ENCODE measurements around the gene BMAL2. TPM values are rescaled to one million over a fixed set of nuclear protein-coding genes. Genes with fewer than 3 reads are reported as not detected.

The BMAL2 gene
- total RNA-seq, 1 experiment from 2014 or later = 21.5 TPM

- Histone ChIP-seq H3K36me3 (ENCODE audit: control insufficient read depth in 1 of 2, insufficient read depth in 2 of 2, low read length in 2 of 2) (no peaks in the 10 kb centered on the region), H3K27me3 (ENCODE audit: insufficient read depth, low read length) (no peaks in the 10 kb centered on the region), H3K9me2 (ENCODE audit: insufficient read depth) (no peaks in the 10 kb centered on the region), H3K4me3 (replicated peaks in 1 of 2; ENCODE audit: low read depth in 1 of 2, low read length in 2 of 2) (0 out of 4 replicates have a peak overlapping the region, but pooled peaks of 1 of the 2 experiments have one; percentile 78), H4K20me1 (ENCODE audit: insufficient read depth) (no peaks in the 10 kb centered on the region), H2AFZ (ENCODE audit: low read depth, low read length, poor library complexity, severe bottlenecking) (no peak overlapping the region), H3K4me1 (ENCODE audit: control insufficient read depth in 1 of 2, insufficient read depth in 2 of 2, low read length in 2 of 2) (peaks cover 15 to 31% of the 10 kb centered on the region in 2 experiments), H3K9ac (ENCODE audit: low read length) (peak overlapping the region; percentile 70), H3K9me3 (ENCODE audit: control insufficient read depth in 1 of 2, insufficient read depth in 1 of 2, low read depth in 1 of 2, low read length in 2 of 2) (no peaks in the 10 kb centered on the region), H3K79me2 (ENCODE audit: insufficient read depth, low read length) (peaks cover 14% of the 10 kb centered on the region), H3K27ac (ENCODE audit: low read depth, low read length) (peak overlapping the region; percentile 55; the same call in 1 of the 2 replicates), H3K4me2 (ENCODE audit: low read length) (peak overlapping the region; percentile 95)
- TF ChIP-seq ZNF274 (IDR thresholded peaks at IDR 0.05; ENCODE audit: low read depth, low read length) (no peak), ELF1 (IDR thresholded peaks at IDR 0.05; ENCODE audit: borderline replicate concordance, low read depth) (no peak), FOSL1 (IDR thresholded peaks at IDR 0.05; ENCODE audit: low read depth) (no peak), JUND (IDR thresholded peaks at IDR 0.05) (no peak), ZFX (IDR thresholded peaks at IDR 0.05) (no peak)
- ChIA-PET RAD21 (ENCODE audit: low non-redundant PET in 1 of 2, low total read pairs in 2 of 2, uncharacterized antibody in 2 of 2, unreplicated experiment in 2 of 2) (no interaction called here), CTCF (interaction anchor here (0.6 to 1.1 kb wide), 3 partner anchors 25 to 511 kb away, joined by 3 to 5 read pairs (median 3); no protein-coding TSS in a partner anchor), POLR2A (no interaction called here)
- no TSS peak for BruUV-seq (replicated peaks)
- ATAC-seq (no peak), DNase-seq (ENCODE audit: low read depth, low spot score) (no peak)
- intact Hi-C loops (cut with micrococcal nuclease) = no loop called here
Observed at GRCh38 chr12:27330846-27331245, 1.8 kb upstream of the BMAL2 start.

GRCh38 chr12:27331291-27331926, 1.2 kb upstream of the BMAL2 start:
- POLR2A ChIA-PET = no interaction called here
- DNase-seq (ENCODE audit: low read depth, low spot score) = peak; percentile 66
- peak overlapping the region; percentile 61 to 78; a peak in 3 of 4 replicates for H3K4me3 ChIP-seq (replicated peaks in 1 of 2; ENCODE audit: low read depth in 1 of 2, low read length in 2 of 2)
- H3K36me3 ChIP-seq (ENCODE audit: control insufficient read depth in 1 of 2, insufficient read depth in 2 of 2, low read length in 2 of 2) = no peaks in the 10 kb centered on the region
- H3K27me3 ChIP-seq (ENCODE audit: insufficient read depth, low read length) = no peaks in the 10 kb centered on the region
- H3K4me1 ChIP-seq (ENCODE audit: control insufficient read depth in 1 of 2, insufficient read depth in 2 of 2, low read length in 2 of 2) = peaks cover 15 to 31% of the 10 kb centered on the region in 2 experiments
- H2AFZ ChIP-seq (ENCODE audit: low read depth, low read length, poor library complexity, severe bottlenecking) = no peak overlapping the region
- no TSS peak for BruUV-seq (replicated peaks)
- peak; percentile 33 for ATAC-seq
- H3K79me2 ChIP-seq (ENCODE audit: insufficient read depth, low read length) = peaks cover 14% of the 10 kb centered on the region
- H3K9me2 ChIP-seq (ENCODE audit: insufficient read depth) = no peaks in the 10 kb centered on the region
- peak overlapping the region; percentile 70 for H3K9ac ChIP-seq (ENCODE audit: low read length)
- intact Hi-C loops (cut with micrococcal nuclease) = no loop called here
- RAD21 ChIA-PET (ENCODE audit: low non-redundant PET in 1 of 2, low total read pairs in 2 of 2, uncharacterized antibody in 2 of 2, unreplicated experiment in 2 of 2) = no interaction called here
- CTCF ChIA-PET = interaction anchor here (0.6 to 1.1 kb wide), 3 partner anchors 25 to 512 kb away, joined by 3 to 5 read pairs (median 3); no protein-coding TSS in a partner anchor
- H3K9me3 ChIP-seq (ENCODE audit: control insufficient read depth in 1 of 2, insufficient read depth in 1 of 2, low read depth in 1 of 2, low read length in 2 of 2) = no peaks in the 10 kb centered on the region
- peak overlapping the region; percentile 55; the same call in 1 of the 2 replicates for H3K27ac ChIP-seq (ENCODE audit: low read depth, low read length)
- no peaks in the 10 kb centered on the region for H4K20me1 ChIP-seq (ENCODE audit: insufficient read depth)
- peak overlapping the region; percentile 95 for H3K4me2 ChIP-seq (ENCODE audit: low read length)
- TF ChIP-seq ZNF274 (IDR thresholded peaks at IDR 0.05; ENCODE audit: low read depth, low read length) = no peak
- no peak for TF ChIP-seq REST (IDR thresholded peaks at IDR 0.05; ENCODE audit: low read depth)
- peak; percentile 75 for TF ChIP-seq FOSL1 (IDR thresholded peaks at IDR 0.05; ENCODE audit: low read depth)
- peak; percentile 77 for TF ChIP-seq CEBPB (IDR thresholded peaks at IDR 0.05; ENCODE audit: low read depth)
- TF ChIP-seq SRF (IDR thresholded peaks at IDR 0.05; ENCODE audit: low read depth) = peak; percentile 45; the same call in 1 of the 2 replicates
- TF ChIP-seq MAX (IDR thresholded peaks at IDR 0.05) = no peak
- no peak for TF ChIP-seq POLR2A (IDR thresholded peaks at IDR 0.05; ENCODE audit: borderline replicate concordance, extremely low read depth, insufficient read depth, insufficient read length)
- 0 out of 2 replicates have a peak, but pooled peaks have one; percentile 28 for TF ChIP-seq CBX3 (IDR thresholded peaks at IDR 0.05; ENCODE audit: low read depth)
- no peak for TF ChIP-seq ELF1 (IDR thresholded peaks at IDR 0.05; ENCODE audit: borderline replicate concordance, low read depth)
- TF ChIP-seq CTCF (IDR thresholded peaks at IDR 0.05 in 2 of 3, conservative IDR thresholded peaks at IDR 0.05 in 1 of 3; ENCODE audit: borderline replicate concordance in 1 of 3, insufficient read depth in 1 of 3, low read depth in 2 of 3, low read length in 2 of 3) = no peak
- peak; percentile 49 for TF ChIP-seq SP1 (IDR thresholded peaks at IDR 0.05; ENCODE audit: low read depth)
- TF ChIP-seq RAD21 (IDR thresholded peaks at IDR 0.05; ENCODE audit: low read depth) = no peak

Data from HCT116 (cell line).